ENCODE measurements around the gene ELL.

Gene ELL

GRCh38 chr19:18419699-18420460 lies 102.0 kb downstream of the ELL start:
- ATAC-seq: no peak; the same call in 2 of the 3 replicates
- no peak for TF ChIP-seq RARB (CRISPR knock-in tag; IDR thresholded peaks at IDR 0.05)
- no peak for TF ChIP-seq TSHZ2 (CRISPR knock-in tag; IDR thresholded peaks at IDR 0.05)
- TF ChIP-seq ZNF565 (CRISPR knock-in tag; conservative IDR thresholded peaks at IDR 0.05; ENCODE audit: low read depth): no peak
- TF ChIP-seq CSDC2 (CRISPR knock-in tag; IDR thresholded peaks at IDR 0.05): no peak
- TF ChIP-seq ARNTL (CRISPR knock-in tag; IDR thresholded peaks at IDR 0.05; ENCODE audit: borderline replicate concordance, low read depth): no peak

- no peak for TF ChIP-seq ZFP3 (CRISPR knock-in tag; IDR thresholded peaks at IDR 0.05)
- no peak for TF ChIP-seq RARB (CRISPR knock-in tag; IDR thresholded peaks at IDR 0.05)
- TF ChIP-seq CSRNP3 (CRISPR knock-in tag; IDR thresholded peaks at IDR 0.05): no peak
- no peak for TF ChIP-seq BACH2 (CRISPR knock-in tag; IDR thresholded peaks at IDR 0.05; ENCODE audit: borderline replicate concordance)
- TF ChIP-seq SNAI2 (CRISPR knock-in tag; IDR thresholded peaks at IDR 0.05): peak; percentile 84; the same call in 1 of the 2 replicates
- TF ChIP-seq ZNF70 (CRISPR knock-in tag; IDR thresholded peaks at IDR 0.05): no peak
- TF ChIP-seq CSDC2 (CRISPR knock-in tag; IDR thresholded peaks at IDR 0.05): 0 out of 2 replicates have a peak, but pooled peaks have one; percentile 67
- no peak for TF ChIP-seq OSR1 (CRISPR knock-in tag; IDR thresholded peaks at IDR 0.05)
- TF ChIP-seq ZFP30 (CRISPR knock-in tag; IDR thresholded peaks at IDR 0.05): no peak
- no peak for TF ChIP-seq GLIS3 (CRISPR knock-in tag; IDR thresholded peaks at IDR 0.05)
- no peak for TF ChIP-seq TOX (CRISPR knock-in tag; IDR thresholded peaks at IDR 0.05; ENCODE audit: borderline replicate concordance)
- no peak for TF ChIP-seq ZNF565 (CRISPR knock-in tag; conservative IDR thresholded peaks at IDR 0.05; ENCODE audit: low read depth)
- no peak for TF ChIP-seq ISL1 (CRISPR knock-in tag; IDR thresholded peaks at IDR 0.05)
- no peak for TF ChIP-seq PATZ1 (CRISPR knock-in tag; IDR thresholded peaks at IDR 0.05; ENCODE audit: borderline replicate concordance)
- TF ChIP-seq TCF4 (CRISPR knock-in tag; IDR thresholded peaks at IDR 0.05; ENCODE audit: borderline replicate concordance): no peak
- no peak for TF ChIP-seq POU6F1 (CRISPR knock-in tag; IDR thresholded peaks at IDR 0.05; ENCODE audit: borderline replicate concordance, low read depth)
- no peak for TF ChIP-seq CREB5 (CRISPR knock-in tag; IDR thresholded peaks at IDR 0.05; ENCODE audit: low read depth)
- ATAC-seq: no peak
Observed at GRCh38 chr19:18419195-18419698, 102.6 kb downstream of the ELL start, which contains the start of gene SSBP4. Gene SSBP4, plus strand, starts transcription at chr19:18419398. Its CDS starts 251 bp downstream, at chr19:18419649.

All from SK-N-SH treated with all-trans-retinoic acid at 6 μM for 48 hours (cell line).